ENCODE data around the gene RFPL2. TPM values are rescaled to one million over a fixed set of nuclear protein-coding genes. Genes with fewer than 3 reads are reported as not detected.
"Not testable (repeated sequence)": the region's sequence is repeated elsewhere in the genome, so short reads cannot be mapped to it uniquely, and the experiment has no call there.

Gene RFPL2
- total RNA-seq, 1 donor from 2014 or later, result 0.25 TPM

GRCh38 chr22:32144496-32145274 lies 60.2 kb downstream of the RFPL2 start:
- H3K4me1 Mint-ChIP-seq (ENCODE audit: low read depth, unreplicated experiment), result no peaks in the 10 kb centered on the region
- H3K9ac ChIP-seq (ENCODE audit: low read length), result no peak overlapping the region
- no peaks in the 10 kb centered on the region for H3K4me1 ChIP-seq (ENCODE audit: insufficient read depth, low read length)
- no peaks in the 10 kb centered on the region for H3K79me2 ChIP-seq (ENCODE audit: insufficient read depth, low read length)
- TF ChIP-seq, protein P1, sequence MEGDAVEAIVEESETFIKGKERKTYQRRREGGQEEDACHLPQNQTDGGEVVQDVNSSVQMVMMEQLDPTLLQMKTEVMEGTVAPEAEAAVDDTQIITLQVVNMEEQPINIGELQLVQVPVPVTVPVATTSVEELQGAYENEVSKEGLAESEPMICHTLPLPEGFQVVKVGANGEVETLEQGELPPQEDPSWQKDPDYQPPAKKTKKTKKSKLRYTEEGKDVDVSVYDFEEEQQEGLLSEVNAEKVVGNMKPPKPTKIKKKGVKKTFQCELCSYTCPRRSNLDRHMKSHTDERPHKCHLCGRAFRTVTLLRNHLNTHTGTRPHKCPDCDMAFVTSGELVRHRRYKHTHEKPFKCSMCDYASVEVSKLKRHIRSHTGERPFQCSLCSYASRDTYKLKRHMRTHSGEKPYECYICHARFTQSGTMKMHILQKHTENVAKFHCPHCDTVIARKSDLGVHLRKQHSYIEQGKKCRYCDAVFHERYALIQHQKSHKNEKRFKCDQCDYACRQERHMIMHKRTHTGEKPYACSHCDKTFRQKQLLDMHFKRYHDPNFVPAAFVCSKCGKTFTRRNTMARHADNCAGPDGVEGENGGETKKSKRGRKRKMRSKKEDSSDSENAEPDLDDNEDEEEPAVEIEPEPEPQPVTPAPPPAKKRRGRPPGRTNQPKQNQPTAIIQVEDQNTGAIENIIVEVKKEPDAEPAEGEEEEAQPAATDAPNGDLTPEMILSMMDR (IDR thresholded peaks at IDR 0.05; ENCODE audit: insufficient read depth, low read depth, low read length), result no peak
- no peak for TF ChIP-seq EZH2 (IDR thresholded peaks at IDR 0.05; ENCODE audit: insufficient read depth, low read length)
- no peak overlapping the region for H3K4me2 ChIP-seq (ENCODE audit: low read length)
- peaks cover 18% of the 10 kb centered on the region for H3K27me3 Mint-ChIP-seq (ENCODE audit: low read depth, unreplicated experiment)
- no peak for FAIRE-seq
- H3K27me3 ChIP-seq (ENCODE audit: insufficient read depth, low read length), result peaks cover 7% of the 10 kb centered on the region
- H4K20me1 ChIP-seq (ENCODE audit: insufficient read depth, low read length), result no peaks in the 10 kb centered on the region
- H3K4me3 Mint-ChIP-seq (ENCODE audit: unreplicated experiment), result no peak overlapping the region
- DNase-seq (ENCODE audit: low read depth), result no peak
- H3K27ac ChIP-seq (ENCODE audit: low read depth, low read length), result no peak overlapping the region
- no peaks in the 10 kb centered on the region for H3K36me3 Mint-ChIP-seq (ENCODE audit: low read depth, unreplicated experiment)
- H3K27ac Mint-ChIP-seq (ENCODE audit: unreplicated experiment), result no peak overlapping the region
- H3K9me3 ChIP-seq (ENCODE audit: insufficient read depth, low read depth, low read length), result no peaks in the 10 kb centered on the region
- no peak overlapping the region for H2AFZ ChIP-seq (ENCODE audit: low read depth, low read length)
- no peak overlapping the region for H3K4me3 ChIP-seq (ENCODE audit: insufficient read depth, low read depth, low read length)
- no peaks in the 10 kb centered on the region for H3K36me3 ChIP-seq (ENCODE audit: insufficient read depth, low read length)
- H3K9me3 Mint-ChIP-seq (ENCODE audit: unreplicated experiment), result peaks cover 2% of the 10 kb centered on the region

DNA sequence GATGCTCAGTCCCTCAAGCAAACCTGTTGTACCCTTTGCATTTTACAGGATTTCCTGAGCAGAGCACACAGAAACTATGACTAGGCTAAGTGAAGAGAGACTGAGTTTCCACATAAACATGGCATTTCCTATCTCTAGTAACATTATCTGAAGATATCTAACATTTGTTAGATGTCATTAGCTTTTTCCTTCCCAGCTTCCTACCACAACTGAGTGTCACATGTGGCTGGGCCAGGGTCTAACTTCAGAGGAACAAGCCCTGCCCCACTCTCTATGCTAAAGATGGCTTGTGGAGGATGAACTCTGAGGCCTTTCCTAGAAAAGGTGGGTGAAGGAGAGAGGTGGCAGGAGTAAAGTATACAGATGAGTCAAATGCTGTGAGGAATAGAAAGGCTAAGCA lies 62.3 kb downstream of the RFPL2 start:
- no peaks in the 10 kb centered on the region for H3K4me1 Mint-ChIP-seq (ENCODE audit: low read depth, unreplicated experiment)
- H3K36me3 Mint-ChIP-seq (ENCODE audit: low read depth, unreplicated experiment), result no peaks in the 10 kb centered on the region
- no peaks in the 10 kb centered on the region for H3K36me3 ChIP-seq (ENCODE audit: insufficient read depth, low read length)
- H3K9me3 Mint-ChIP-seq (ENCODE audit: unreplicated experiment), result peaks cover 2% of the 10 kb centered on the region
- no peak overlapping the region for H3K4me3 Mint-ChIP-seq (ENCODE audit: unreplicated experiment)
- FAIRE-seq (no peak), DNase-seq (ENCODE audit: low read depth) (no peak)
- no peak overlapping the region for H3K4me3 ChIP-seq (ENCODE audit: insufficient read depth, low read depth, low read length)
- peaks cover 18% of the 10 kb centered on the region for H3K27me3 Mint-ChIP-seq (ENCODE audit: low read depth, unreplicated experiment)
- no peak overlapping the region for H3K27ac Mint-ChIP-seq (ENCODE audit: unreplicated experiment)
- TF ChIP-seq, protein P1 (IDR thresholded peaks at IDR 0.05; ENCODE audit: insufficient read depth, low read depth, low read length), result no peak
- no peak for TF ChIP-seq EZH2 (IDR thresholded peaks at IDR 0.05; ENCODE audit: insufficient read depth, low read length)
- H3K27ac ChIP-seq (ENCODE audit: low read depth, low read length), result no peak overlapping the region
- H3K9ac ChIP-seq (ENCODE audit: low read length), result no peak overlapping the region
- no peaks in the 10 kb centered on the region for H3K4me1 ChIP-seq (ENCODE audit: insufficient read depth, low read length)
- H2AFZ ChIP-seq (ENCODE audit: low read depth, low read length), result no peak overlapping the region
- H3K4me2 ChIP-seq (ENCODE audit: low read length), result no peak overlapping the region
- H3K27me3 ChIP-seq (ENCODE audit: insufficient read depth, low read length), result peaks cover 7% of the 10 kb centered on the region
- no peaks in the 10 kb centered on the region for H4K20me1 ChIP-seq (ENCODE audit: insufficient read depth, low read length)
- no peaks in the 10 kb centered on the region for H3K9me3 ChIP-seq (ENCODE audit: insufficient read depth, low read depth, low read length)
- H3K79me2 ChIP-seq (ENCODE audit: insufficient read depth, low read length), result no peaks in the 10 kb centered on the region

DNA sequence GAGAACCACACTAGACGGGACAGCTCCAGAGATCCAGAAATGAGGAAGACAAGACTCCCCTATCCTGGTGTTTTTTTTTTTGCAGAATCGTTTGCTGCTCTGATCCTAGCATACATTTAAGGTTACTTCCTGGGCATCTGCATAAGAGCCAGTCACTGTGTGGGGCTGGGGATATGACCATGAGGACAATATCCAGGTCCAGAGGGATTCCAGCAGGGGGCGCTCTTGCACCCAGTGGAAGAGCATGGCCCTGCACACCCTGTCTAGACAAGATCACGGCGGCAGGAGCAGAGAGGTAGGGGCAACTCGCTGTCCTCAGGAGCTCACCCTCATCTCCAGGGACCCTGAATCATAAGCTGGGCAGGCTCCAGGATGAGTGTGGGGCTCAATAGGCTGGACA lies 64.2 kb downstream of the RFPL2 start:
- not testable (repeated sequence) for H3K4me3 ChIP-seq (ENCODE audit: insufficient read depth, low read depth, low read length); H2AFZ ChIP-seq (ENCODE audit: low read depth, low read length); H3K36me3 Mint-ChIP-seq (ENCODE audit: low read depth, unreplicated experiment); H3K27me3 ChIP-seq (ENCODE audit: insufficient read depth, low read length); H3K9me3 Mint-ChIP-seq (ENCODE audit: unreplicated experiment); FAIRE-seq; H3K79me2 ChIP-seq (ENCODE audit: insufficient read depth, low read length); H3K27ac ChIP-seq (ENCODE audit: low read depth, low read length); H3K4me3 Mint-ChIP-seq (ENCODE audit: unreplicated experiment); H4K20me1 ChIP-seq (ENCODE audit: insufficient read depth, low read length); H3K9ac ChIP-seq (ENCODE audit: low read length); DNase-seq (ENCODE audit: low read depth); H3K36me3 ChIP-seq (ENCODE audit: insufficient read depth, low read length); H3K4me1 ChIP-seq (ENCODE audit: insufficient read depth, low read length); H3K9me3 ChIP-seq (ENCODE audit: insufficient read depth, low read depth, low read length); H3K4me2 ChIP-seq (ENCODE audit: low read length); H3K27ac Mint-ChIP-seq (ENCODE audit: unreplicated experiment)
- peaks cover 18% of the 10 kb centered on the region for H3K27me3 Mint-ChIP-seq (ENCODE audit: low read depth, unreplicated experiment)
- H3K4me1 Mint-ChIP-seq (ENCODE audit: low read depth, unreplicated experiment), result peaks cover 10% of the 10 kb centered on the region

Other genes starting within 250 kb of the RFPL2 start
- not detected in 2 replicates for gene SLC5A1, start 161.8 kb downstream of the RFPL2 start, total RNA-seq
- not detected in 2 replicates for gene C22orf42, start 45.8 kb downstream of the RFPL2 start, total RNA-seq
- gene SLC5A4, start 50.3 kb upstream of the RFPL2 start, total RNA-seq, result 0.14 TPM in 1 of 2 replicates, not detected in the other
- gene RFPL3, start 152.8 kb upstream of the RFPL2 start, total RNA-seq, result not detected in 2 replicates
- 78.1 and 93.1 TPM in 2 replicates for gene RTCB, start 207.2 kb upstream of the RFPL2 start, total RNA-seq

Data from astrocyte (in vitro differentiated cells and primary cell).